ENCODE measurements around the gene IGLL1. TPM values are rescaled to one million over a fixed set of nuclear protein-coding genes. Genes with fewer than 3 reads are reported as not detected.

IGLL1 gene
- total and polyA plus RNA-seq, 5 donors from 2014 or later, result not detected

DNA sequence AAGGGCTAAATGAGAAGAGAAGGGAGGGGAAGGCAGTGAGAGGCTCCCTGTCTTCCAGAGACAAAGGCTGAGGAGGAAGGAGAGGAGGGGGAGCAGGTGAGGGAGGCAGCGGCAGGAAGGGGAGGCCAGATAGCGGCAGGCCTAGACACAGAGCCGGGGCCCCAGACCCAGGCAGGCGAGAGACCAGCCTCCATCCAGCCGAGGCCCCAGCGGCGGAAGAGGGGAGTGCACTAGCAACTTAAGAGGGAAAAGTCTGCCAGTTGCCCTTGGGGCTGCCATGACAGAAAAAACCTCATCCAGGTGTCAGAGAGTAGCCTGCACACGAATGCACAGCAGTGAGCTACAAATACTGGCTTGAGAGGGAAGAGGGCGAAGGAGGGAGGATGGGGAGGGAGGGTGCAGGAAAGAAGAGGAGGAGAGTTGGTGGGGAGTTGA lies 46.7 kb downstream of the IGLL1 start:
- H3K9me3 Mint-ChIP-seq, result peaks cover 0 to 2% (median 0%) of the 10 kb centered on the region in 7 donors
- H3K27me3 Mint-ChIP-seq, result peaks cover 20% of the 10 kb centered on the region
- Histone ChIP-seq H3K9me3 (ENCODE audit: control insufficient read depth in 2 of 2, low read length in 2 of 2) (no peaks in the 10 kb centered on the region), H3K36me3 (ENCODE audit: control insufficient read depth, insufficient read depth, low read length) (no peaks in the 10 kb centered on the region), H3K27ac (ENCODE audit: insufficient read depth, low read length, poor library complexity, severe bottlenecking) (no peak overlapping the region), H3K27me3 (ENCODE audit: control insufficient read depth, insufficient read depth, low read length) (no peaks in the 10 kb centered on the region), H3K4me3 (ENCODE audit: low read depth, low read length) (no peak overlapping the region), H3K4me1 (ENCODE audit: control insufficient read depth, insufficient read depth, low read length, poor library complexity, severe bottlenecking) (no peaks in the 10 kb centered on the region)
- DNase-seq, result peak in 1 of 3 donors; percentile 28
- H3K4me3 Mint-ChIP-seq, result no peak overlapping the region
- no peaks in the 10 kb centered on the region for H3K36me3 Mint-ChIP-seq
- no peak for ATAC-seq (ENCODE audit: low read depth in 2 of 2)
- peaks cover 0 to 9% (median 0%) of the 10 kb centered on the region in 4 donors for H3K4me1 Mint-ChIP-seq
- peak overlapping the region in 2 of 3 donors; percentile 35 to 71 for H3K27ac Mint-ChIP-seq

DNA sequence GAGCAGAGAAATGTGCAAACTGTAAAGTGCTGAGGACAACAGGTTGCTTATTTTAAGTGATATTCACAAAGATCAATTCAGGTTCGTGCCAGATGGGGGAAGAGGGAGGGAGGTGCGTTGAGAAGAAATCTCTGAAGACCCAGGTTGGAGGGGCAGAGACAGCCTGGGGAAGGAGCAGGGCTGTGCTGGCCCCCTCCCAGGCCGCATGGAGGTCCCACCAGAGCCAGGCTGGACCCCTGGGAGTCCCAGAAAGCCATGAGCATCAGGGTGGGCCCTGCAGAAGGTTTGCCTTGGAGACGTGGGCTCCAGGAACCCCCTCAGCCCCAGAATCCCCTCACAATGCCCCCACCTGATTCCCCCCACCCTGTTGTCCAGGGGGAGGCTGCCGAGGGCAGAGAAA lies 47.4 kb downstream of the IGLL1 start:
- H3K4me3 Mint-ChIP-seq, result no peak overlapping the region
- Histone ChIP-seq H3K27me3 (ENCODE audit: control insufficient read depth, insufficient read depth, low read length) (no peaks in the 10 kb centered on the region), H3K4me1 (ENCODE audit: control insufficient read depth, insufficient read depth, low read length, poor library complexity, severe bottlenecking) (no peaks in the 10 kb centered on the region), H3K9me3 (ENCODE audit: control insufficient read depth in 2 of 2, low read length in 2 of 2) (no peaks in the 10 kb centered on the region), H3K4me3 (ENCODE audit: low read depth, low read length) (no peak overlapping the region), H3K27ac (ENCODE audit: insufficient read depth, low read length, poor library complexity, severe bottlenecking) (no peak overlapping the region), H3K36me3 (ENCODE audit: control insufficient read depth, insufficient read depth, low read length) (no peaks in the 10 kb centered on the region)
- ATAC-seq (ENCODE audit: low read depth in 2 of 2) (no peak), DNase-seq (no peak)
- H3K27me3 Mint-ChIP-seq, result peaks cover 14% of the 10 kb centered on the region
- no peaks in the 10 kb centered on the region for H3K36me3 Mint-ChIP-seq
- H3K4me1 Mint-ChIP-seq, result peaks cover 0 to 9% (median 0%) of the 10 kb centered on the region in 4 donors
- H3K27ac Mint-ChIP-seq, result no peak overlapping the region
- H3K9me3 Mint-ChIP-seq, result peaks cover 0 to 2% (median 0%) of the 10 kb centered on the region in 7 donors

DNA sequence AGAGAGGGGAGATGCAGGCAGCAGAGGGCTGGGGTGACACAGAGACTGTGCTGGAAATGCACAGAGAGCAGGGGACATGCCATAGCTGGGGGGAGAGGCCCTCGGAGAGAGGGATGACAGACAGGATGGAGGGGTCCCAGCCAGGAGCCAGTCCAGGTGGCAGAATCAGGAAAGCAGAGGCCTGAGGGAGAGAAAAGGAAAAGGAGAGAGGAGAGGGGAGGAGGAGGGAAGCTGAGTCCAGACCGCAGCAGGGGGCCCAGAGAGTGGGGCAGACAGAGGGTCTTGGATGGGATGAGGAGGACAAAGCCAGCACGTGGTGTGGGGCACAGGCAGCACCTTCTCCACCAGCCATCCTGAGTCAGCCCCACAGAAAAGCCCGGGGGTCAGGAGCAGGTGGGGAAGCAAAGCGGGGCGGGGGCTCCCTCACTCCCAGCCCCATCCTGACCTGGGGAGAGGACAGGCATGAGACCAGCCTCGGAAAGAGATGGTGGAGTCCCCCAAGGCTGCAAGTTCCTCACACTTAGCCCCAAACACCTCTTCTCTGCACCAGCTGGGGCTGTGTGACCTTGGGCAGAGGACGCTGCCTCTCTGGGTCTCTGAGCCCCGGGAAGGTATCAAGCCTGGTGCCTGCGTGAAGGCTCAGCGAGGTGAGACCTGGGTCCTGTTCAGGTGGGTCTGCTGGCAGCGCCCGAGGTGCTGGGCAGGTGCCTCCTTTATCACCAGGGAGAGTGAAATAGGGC lies 48.0 kb downstream of the IGLL1 start:
- H3K4me1 Mint-ChIP-seq, result peaks cover 0 to 9% (median 0%) of the 10 kb centered on the region in 4 donors
- Histone ChIP-seq H3K27me3 (ENCODE audit: control insufficient read depth, insufficient read depth, low read length) (no peaks in the 10 kb centered on the region), H3K9me3 (ENCODE audit: control insufficient read depth in 2 of 2, low read length in 2 of 2) (no peaks in the 10 kb centered on the region), H3K27ac (ENCODE audit: insufficient read depth, low read length, poor library complexity, severe bottlenecking) (no peak overlapping the region), H3K4me3 (ENCODE audit: low read depth, low read length) (no peak overlapping the region), H3K36me3 (ENCODE audit: control insufficient read depth, insufficient read depth, low read length) (no peaks in the 10 kb centered on the region), H3K4me1 (ENCODE audit: control insufficient read depth, insufficient read depth, low read length, poor library complexity, severe bottlenecking) (no peaks in the 10 kb centered on the region)
- no peak for ATAC-seq (ENCODE audit: low read depth in 2 of 2)
- H3K27me3 Mint-ChIP-seq, result peaks cover 14% of the 10 kb centered on the region
- no peak for DNase-seq
- H3K4me3 Mint-ChIP-seq, result no peak overlapping the region
- peaks cover 0 to 2% (median 0%) of the 10 kb centered on the region in 7 donors for H3K9me3 Mint-ChIP-seq
- H3K27ac Mint-ChIP-seq, result no peak overlapping the region
- no peaks in the 10 kb centered on the region for H3K36me3 Mint-ChIP-seq

DNA sequence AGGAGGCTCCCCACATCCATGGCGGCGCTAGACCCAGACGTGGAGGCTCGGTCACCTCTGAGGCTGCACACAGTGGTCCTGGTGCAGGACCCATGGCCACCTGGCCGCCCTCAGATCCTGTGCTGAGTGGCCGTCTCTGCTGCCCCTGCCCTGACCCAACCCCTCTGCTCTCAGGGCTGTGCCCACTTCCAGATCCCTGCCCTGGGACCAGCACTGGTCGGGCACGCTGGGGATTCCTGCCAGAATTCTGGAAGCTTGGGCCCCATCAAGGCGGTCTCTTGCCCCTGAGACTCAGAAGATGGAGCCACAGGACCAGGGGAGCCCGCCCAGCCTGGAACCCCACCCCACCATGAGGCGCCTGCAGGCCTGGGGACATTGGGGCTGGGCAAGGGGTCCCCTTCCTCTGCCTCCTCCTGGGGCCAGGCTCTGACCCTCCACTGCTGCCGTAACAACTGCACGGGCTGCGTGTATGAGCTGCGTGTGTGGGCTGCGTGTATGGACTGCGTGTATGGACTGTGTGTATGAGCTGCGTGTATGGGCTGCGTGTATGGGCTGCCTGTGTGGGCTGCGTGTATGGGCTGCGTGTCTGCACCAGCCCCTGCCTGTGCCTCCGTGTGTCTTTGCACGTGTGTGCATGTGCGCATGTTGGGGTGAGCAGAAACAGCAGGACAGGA lies 48.7 kb downstream of the IGLL1 start:
- Histone ChIP-seq H3K27ac (ENCODE audit: insufficient read depth, low read length, poor library complexity, severe bottlenecking) (no peak overlapping the region), H3K4me1 (ENCODE audit: control insufficient read depth, insufficient read depth, low read length, poor library complexity, severe bottlenecking) (no peaks in the 10 kb centered on the region), H3K4me3 (ENCODE audit: low read depth, low read length) (no peak overlapping the region), H3K27me3 (ENCODE audit: control insufficient read depth, insufficient read depth, low read length) (no peaks in the 10 kb centered on the region), H3K9me3 (ENCODE audit: control insufficient read depth in 2 of 2, low read length in 2 of 2) (no peaks in the 10 kb centered on the region), H3K36me3 (ENCODE audit: control insufficient read depth, insufficient read depth, low read length) (no peaks in the 10 kb centered on the region)
- H3K4me1 Mint-ChIP-seq, result peaks cover 0 to 9% (median 0%) of the 10 kb centered on the region in 4 donors
- H3K27ac Mint-ChIP-seq, result no peak overlapping the region
- DNase-seq (no peak), ATAC-seq (ENCODE audit: low read depth in 2 of 2) (no peak)
- peaks cover 0 to 2% (median 0%) of the 10 kb centered on the region in 7 donors for H3K9me3 Mint-ChIP-seq
- no peaks in the 10 kb centered on the region for H3K36me3 Mint-ChIP-seq
- no peak overlapping the region for H3K4me3 Mint-ChIP-seq
- H3K27me3 Mint-ChIP-seq, result peaks cover 17% of the 10 kb centered on the region

DNA sequence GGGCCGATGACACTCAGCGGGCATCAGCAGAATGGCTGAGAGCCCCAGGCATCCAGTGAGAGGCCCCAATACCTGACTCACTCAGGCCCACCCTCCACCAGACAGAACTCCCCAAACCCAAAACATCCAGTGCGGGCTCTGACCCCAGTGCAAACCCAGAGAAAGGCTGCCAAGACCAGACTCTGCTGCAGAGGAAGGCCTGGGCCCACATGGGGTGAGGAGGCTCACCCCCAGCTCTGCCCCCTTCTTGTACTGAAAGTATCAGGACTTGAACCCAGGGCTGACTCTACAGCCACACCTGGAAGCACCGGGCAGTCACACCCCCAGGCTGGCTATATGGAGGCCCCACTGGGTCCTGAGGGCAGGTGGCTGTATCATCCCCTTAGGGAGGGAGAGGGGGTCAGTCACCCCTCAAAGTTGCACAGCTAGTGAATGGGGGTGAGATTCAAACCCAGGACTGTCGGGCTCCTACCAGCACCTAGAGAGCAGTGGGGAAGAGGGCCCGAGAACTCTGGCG lies 49.3 kb downstream of the IGLL1 start:
- H3K4me3 Mint-ChIP-seq, result no peak overlapping the region
- peaks cover 0 to 9% (median 0%) of the 10 kb centered on the region in 4 donors for H3K4me1 Mint-ChIP-seq
- DNase-seq, result no peak
- Histone ChIP-seq H3K27ac (ENCODE audit: insufficient read depth, low read length, poor library complexity, severe bottlenecking) (no peak overlapping the region), H3K9me3 (ENCODE audit: control insufficient read depth in 2 of 2, low read length in 2 of 2) (no peaks in the 10 kb centered on the region), H3K27me3 (ENCODE audit: control insufficient read depth, insufficient read depth, low read length) (no peaks in the 10 kb centered on the region), H3K4me1 (ENCODE audit: control insufficient read depth, insufficient read depth, low read length, poor library complexity, severe bottlenecking) (no peaks in the 10 kb centered on the region), H3K36me3 (ENCODE audit: control insufficient read depth, insufficient read depth, low read length) (no peaks in the 10 kb centered on the region), H3K4me3 (ENCODE audit: low read depth, low read length) (no peak overlapping the region)
- no peaks in the 10 kb centered on the region for H3K36me3 Mint-ChIP-seq
- peaks cover 0 to 2% (median 0%) of the 10 kb centered on the region in 7 donors for H3K9me3 Mint-ChIP-seq
- H3K27me3 Mint-ChIP-seq, result peaks cover 22% of the 10 kb centered on the region
- H3K27ac Mint-ChIP-seq, result no peak overlapping the region
- no peak for ATAC-seq (ENCODE audit: low read depth in 2 of 2)

DNA sequence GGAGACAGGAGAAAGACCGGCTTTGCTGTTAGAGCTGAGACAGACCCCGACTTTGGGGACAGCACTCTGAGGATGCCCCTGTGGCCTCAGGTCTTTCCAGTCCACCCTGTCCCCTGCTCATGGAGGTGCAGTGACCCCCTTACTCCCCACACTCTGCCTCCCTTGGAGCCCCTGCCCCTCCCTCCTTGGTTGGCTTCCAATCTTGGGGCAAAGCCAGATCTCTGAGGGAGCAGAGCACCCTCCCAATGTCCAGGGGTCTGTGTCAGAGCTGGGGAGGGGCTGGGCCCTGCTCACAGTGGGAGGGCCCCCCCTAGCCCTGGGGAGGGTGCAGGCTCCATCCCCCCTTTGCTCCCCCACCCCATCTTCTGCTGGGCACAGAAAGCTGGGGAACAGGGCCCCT lies 50.0 kb downstream of the IGLL1 start:
- H3K4me1 ChIP-seq (ENCODE audit: control insufficient read depth, insufficient read depth, low read length, poor library complexity, severe bottlenecking), result no peaks in the 10 kb centered on the region
- Mint-ChIP-seq H3K36me3 (no peaks in the 10 kb centered on the region), H3K4me3 (no peak overlapping the region), H3K4me1 (peaks cover 0 to 9% (median 0%) of the 10 kb centered on the region in 4 donors), H3K27ac (no peak overlapping the region), H3K27me3 (peaks cover 19% of the 10 kb centered on the region), H3K9me3 (peaks cover 0 to 3% (median 0%) of the 10 kb centered on the region in 7 donors)
- H3K9me3 ChIP-seq (ENCODE audit: control insufficient read depth in 2 of 2, low read length in 2 of 2), result no peaks in the 10 kb centered on the region
- H3K4me3 ChIP-seq (ENCODE audit: low read depth, low read length), result no peak overlapping the region
- DNase-seq (no peak), ATAC-seq (ENCODE audit: low read depth in 2 of 2) (no peak)
- H3K27me3 ChIP-seq (ENCODE audit: control insufficient read depth, insufficient read depth, low read length), result no peaks in the 10 kb centered on the region
- no peaks in the 10 kb centered on the region for H3K36me3 ChIP-seq (ENCODE audit: control insufficient read depth, insufficient read depth, low read length)
- H3K27ac ChIP-seq (ENCODE audit: insufficient read depth, low read length, poor library complexity, severe bottlenecking), result no peak overlapping the region

DNA sequence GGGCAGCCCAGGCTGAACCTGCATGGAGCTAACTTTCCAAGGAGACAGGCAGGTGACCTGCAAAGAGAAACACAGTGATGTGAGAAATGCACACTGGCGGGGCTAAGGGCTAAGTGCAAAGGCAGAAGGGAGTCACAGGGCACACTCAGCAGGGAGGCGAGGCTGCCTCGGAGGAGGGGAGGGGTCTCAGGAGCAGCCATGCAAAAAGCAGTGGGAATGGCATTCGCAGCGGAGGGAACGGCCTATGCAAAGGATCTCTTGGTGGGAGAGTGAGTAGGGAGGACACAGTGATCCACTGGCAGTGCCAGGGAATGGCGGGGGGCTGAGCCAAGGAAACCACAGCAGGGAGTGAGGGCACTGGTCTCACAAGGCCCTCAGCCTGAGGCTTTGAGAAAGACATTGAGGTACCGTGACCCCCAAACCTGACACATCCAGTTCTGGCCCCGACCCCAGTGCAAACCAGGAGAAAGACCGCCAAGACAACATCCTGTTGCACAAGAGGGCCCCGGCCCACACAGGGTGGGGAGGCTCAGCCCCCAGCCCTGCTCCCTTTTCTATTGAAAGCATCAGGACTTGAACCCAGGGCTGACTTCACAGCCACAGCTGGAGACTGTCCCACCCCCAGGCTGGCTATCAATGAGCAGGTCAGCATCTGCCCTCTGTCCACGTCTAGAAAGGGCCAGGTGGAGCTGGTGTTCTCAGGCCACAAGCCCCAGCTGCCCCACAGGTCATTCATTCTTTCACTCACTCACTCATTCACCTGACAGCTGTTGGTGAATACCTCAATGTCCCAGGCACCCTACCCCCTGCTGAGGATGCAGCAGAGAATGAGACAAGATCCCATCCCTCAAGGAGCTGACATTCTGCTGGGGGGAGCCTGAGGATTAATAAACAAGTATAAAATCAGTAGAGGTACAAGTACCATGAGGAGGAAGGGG lies 50.7 kb downstream of the IGLL1 start:
- no peak for DNase-seq
- Mint-ChIP-seq H3K27ac (no peak overlapping the region), H3K4me3 (no peak overlapping the region), H3K27me3 (peaks cover 23% of the 10 kb centered on the region), H3K36me3 (no peaks in the 10 kb centered on the region), H3K4me1 (peaks cover 0 to 9% (median 0%) of the 10 kb centered on the region in 4 donors), H3K9me3 (peaks cover 0 to 3% (median 0%) of the 10 kb centered on the region in 7 donors)
- H3K27me3 ChIP-seq (ENCODE audit: control insufficient read depth, insufficient read depth, low read length), result no peaks in the 10 kb centered on the region
- no peaks in the 10 kb centered on the region for H3K36me3 ChIP-seq (ENCODE audit: control insufficient read depth, insufficient read depth, low read length)
- no peaks in the 10 kb centered on the region for H3K4me1 ChIP-seq (ENCODE audit: control insufficient read depth, insufficient read depth, low read length, poor library complexity, severe bottlenecking)
- no peaks in the 10 kb centered on the region for H3K9me3 ChIP-seq (ENCODE audit: control insufficient read depth in 2 of 2, low read length in 2 of 2)
- ATAC-seq (ENCODE audit: low read depth in 2 of 2), result no peak
- no peak overlapping the region for H3K27ac ChIP-seq (ENCODE audit: insufficient read depth, low read length, poor library complexity, severe bottlenecking)
- no peak overlapping the region for H3K4me3 ChIP-seq (ENCODE audit: low read depth, low read length)
